Trophoblast cell (in vitro differentiated cells and primary cell): ENCODE results near the gene HRCT1.

Experiments used
- DNase-seq, 2 donors: peaks; one replicate each; pipeline ENCODE4 v3.0.0-alpha.2; 2016
- H2AFZ ChIP-seq: 2 replicates; pipeline ENCODE4 v1.6.1; 2013; ENCODE audit warnings: low read length, moderate library complexity, mild to moderate bottlenecking; ENCODE audit not compliant: insufficient read depth, poor library complexity
- H2AK5ac ChIP-seq: 2 replicates; pipeline ENCODE4 v1.6.1; 2013; ENCODE audit warnings: mild to moderate bottlenecking, low read length
- H2BK120ac ChIP-seq: 2 replicates; pipeline ENCODE4 v1.6.1; 2013; ENCODE audit warnings: low read length, mild to moderate bottlenecking, moderate library complexity; ENCODE audit not compliant: insufficient read depth, poor library complexity
- H2BK12ac ChIP-seq: 2 replicates; pipeline ENCODE4 v1.6.1; 2013; ENCODE audit warnings: mild to moderate bottlenecking, low read length, moderate library complexity
- H2BK5ac ChIP-seq: 2 replicates; pipeline ENCODE4 v1.6.1; 2013; ENCODE audit warnings: low read length, low read depth, moderate library complexity, mild to moderate bottlenecking; ENCODE audit not compliant: poor library complexity
- H3K14ac ChIP-seq: 2 replicates; pipeline ENCODE4 v1.6.1; 2013; ENCODE audit warnings: mild to moderate bottlenecking, low read length
- H3K18ac ChIP-seq: 2 replicates; pipeline ENCODE4 v1.6.1; 2013; ENCODE audit warnings: mild to moderate bottlenecking, low read length
- H3K23ac ChIP-seq: 2 replicates; pipeline ENCODE4 v1.6.1; 2013; ENCODE audit warnings: low read length
- H3K27ac ChIP-seq: 2 replicates; pipeline ENCODE4 v1.5.1; 2013; ENCODE audit warnings: low read depth, mild to moderate bottlenecking, inconsistent platforms, low read length, moderate library complexity
- H3K27me3 ChIP-seq: 2 replicates; pipeline ENCODE4 v1.6.1; 2013; ENCODE audit warnings: inconsistent platforms, mild to moderate bottlenecking, low read length, moderate library complexity; ENCODE audit not compliant: insufficient read depth
- H3K36me3 ChIP-seq, 2 experiments: 1 replicate in 1 of 2; 2 replicates in 1 of 2; pipeline ENCODE4 v1.6.1; 2013; ENCODE audit warnings: low read length in 2 of 2, mild to moderate bottlenecking in 2 of 2, moderate library complexity in 1 of 2; ENCODE audit not compliant: insufficient read depth in 2 of 2, control insufficient read depth in 1 of 2
- H3K4ac ChIP-seq: 2 replicates; pipeline ENCODE4 v1.6.1; 2013; ENCODE audit warnings: low read depth, mild to moderate bottlenecking, low read length, moderate library complexity
- H3K4me1 ChIP-seq, 2 experiments: 1 replicate in 1 of 2; 2 replicates in 1 of 2; pipeline ENCODE4 v1.6.1; 2013; ENCODE audit warnings: low read length in 2 of 2, mild to moderate bottlenecking in 2 of 2, moderate library complexity in 1 of 2; ENCODE audit not compliant: insufficient read depth in 2 of 2, control insufficient read depth in 1 of 2
- H3K4me2 ChIP-seq: 2 replicates; pipeline ENCODE4 v1.6.1; 2013; ENCODE audit warnings: inconsistent platforms, mild to moderate bottlenecking, low read length, moderate library complexity
- H3K4me3 ChIP-seq: 2 replicates; pipeline ENCODE4 v1.5.1; 2013; ENCODE audit warnings: mild to moderate bottlenecking, low read depth, low read length, inconsistent platforms
- H3K79me1 ChIP-seq: one replicate; pipeline ENCODE4 v1.6.1; 2013; ENCODE audit warnings: low read length
- H3K79me2 ChIP-seq: 2 replicates; pipeline ENCODE4 v1.6.1; 2013; ENCODE audit warnings: low read length, mild to moderate bottlenecking; ENCODE audit not compliant: control insufficient read depth, insufficient read depth, poor library complexity
- H3K9ac ChIP-seq: 2 replicates; pipeline ENCODE4 v1.6.1; 2013; ENCODE audit warnings: mild to moderate bottlenecking, low read length
- H3K9me3 ChIP-seq: 2 replicates; pipeline ENCODE4 v1.6.1; 2013; ENCODE audit warnings: low read depth, mild to moderate bottlenecking, control low read depth, inconsistent platforms, low read length; ENCODE audit not compliant: insufficient read depth
- H4K12ac ChIP-seq: 2 replicates; pipeline ENCODE4 v1.6.1; 2013; ENCODE audit warnings: low read depth, mild to moderate bottlenecking, low read length, moderate library complexity
- H4K8ac ChIP-seq: 2 replicates; pipeline ENCODE4 v1.6.1; 2013; ENCODE audit warnings: low read depth, mild to moderate bottlenecking, low read length, moderate library complexity
- H4K91ac ChIP-seq: one replicate; pipeline ENCODE4 v1.6.1; 2013; ENCODE audit warnings: low read depth, mild to moderate bottlenecking, low read length, moderate library complexity
- WGBS: extraction: QIAGEN DNeasy Blood & Tissue Kit; methylation state at CpG from one replicate; pipeline ENCODE4 v1.1.7; 2013; ENCODE audit warnings: missing lambda C conversion rate; ENCODE audit not compliant: insufficient read length, insufficient coverage; ENCODE audit errors: extremely low coverage; 5-methylcytosine and 5-hydroxymethylcytosine counted together

Gene HRCT1

DNA sequence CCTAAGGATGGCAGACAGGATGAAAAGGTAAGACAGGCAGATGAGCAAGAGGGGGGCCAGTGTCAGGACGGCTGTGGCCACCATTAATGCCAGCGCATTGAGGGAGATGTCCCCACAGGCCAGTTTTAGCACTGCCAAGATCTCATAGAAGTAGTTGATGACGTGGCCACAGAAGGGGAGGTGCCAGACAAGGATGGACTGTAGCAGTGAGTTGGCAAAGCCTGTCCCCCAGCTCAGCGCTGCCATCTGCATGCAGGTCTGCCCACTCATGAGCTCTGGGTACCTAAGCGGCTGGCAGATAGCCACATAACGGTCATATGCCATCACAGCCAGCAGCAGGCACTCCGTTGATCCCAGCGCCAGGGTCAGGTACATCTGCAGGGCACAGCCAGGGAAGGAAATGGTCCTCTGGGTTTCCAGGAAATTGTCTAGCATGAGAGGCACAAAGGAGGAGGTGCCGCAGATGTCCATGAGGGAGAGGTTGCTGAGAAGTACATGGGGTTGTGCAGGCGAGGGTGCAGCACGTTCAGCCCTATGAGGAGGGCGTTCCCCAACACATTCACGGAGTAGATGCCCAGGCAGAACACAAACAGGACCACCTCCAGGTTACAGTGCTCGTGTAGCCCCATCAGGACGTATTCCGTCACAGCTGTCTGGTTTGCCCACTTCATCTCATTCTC lies 46.6 kb upstream of the HRCT1 start:
- H3K23ac ChIP-seq: no peak overlapping the region
- no peaks in the 10 kb centered on the region for H3K36me3 ChIP-seq
- no peaks in the 10 kb centered on the region for H3K79me2 ChIP-seq
- DNase-seq: no peak
- H4K91ac ChIP-seq: no peak overlapping the region
- no peak overlapping the region for H3K14ac ChIP-seq
- H3K9ac ChIP-seq: no peak overlapping the region
- peaks cover 2% of the 10 kb centered on the region for H3K9me3 ChIP-seq
- H4K8ac ChIP-seq: no peak overlapping the region
- WGBS: no CpG with 5 or more reads among the region's 16 CpGs
- H3K4ac ChIP-seq: no peak overlapping the region
- H3K27me3 ChIP-seq: no peaks in the 10 kb centered on the region
- no peak overlapping the region for H4K12ac ChIP-seq
- no peak overlapping the region for H2AFZ ChIP-seq
- H3K18ac ChIP-seq: no peak overlapping the region
- no peak overlapping the region for H3K4me3 ChIP-seq
- H3K4me1 ChIP-seq: no peaks in the 10 kb centered on the region
- H3K27ac ChIP-seq: no peak overlapping the region
- no peak overlapping the region for H2BK12ac ChIP-seq
- H2BK120ac ChIP-seq: no peak overlapping the region
- no peak overlapping the region for H2BK5ac ChIP-seq
- H3K79me1 ChIP-seq: no peaks in the 10 kb centered on the region
- no peak overlapping the region for H2AK5ac ChIP-seq
- no peak overlapping the region for H3K4me2 ChIP-seq

DNA sequence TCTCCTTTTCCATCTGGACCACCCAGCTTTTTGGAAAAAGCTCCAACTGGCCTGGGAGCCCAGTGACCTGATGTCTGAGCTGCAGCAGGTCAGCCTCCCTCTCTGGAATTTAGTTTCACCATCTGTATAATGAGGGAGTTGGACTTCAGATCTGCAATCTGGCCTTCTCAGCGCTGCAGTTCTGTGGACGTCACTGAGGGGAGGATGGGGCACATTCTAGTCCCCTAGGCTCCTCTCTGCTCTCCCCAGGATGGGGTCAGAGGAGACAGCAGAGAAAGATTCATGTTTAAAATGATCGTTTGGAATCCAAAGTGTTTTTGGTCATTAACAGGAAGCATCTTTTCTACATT lies 46.0 kb upstream of the HRCT1 start:
- Histone ChIP-seq H3K4me2 (no peak overlapping the region), H2AFZ (no peak overlapping the region), H2AK5ac (no peak overlapping the region), H3K23ac (no peak overlapping the region), H2BK12ac (no peak overlapping the region), H3K14ac (no peak overlapping the region), H2BK120ac (no peak overlapping the region), H3K9ac (no peak overlapping the region), H3K4ac (no peak overlapping the region), H4K12ac (no peak overlapping the region), H4K8ac (no peak overlapping the region), H4K91ac (no peak overlapping the region), H3K79me2 (no peaks in the 10 kb centered on the region), H3K9me3 (peaks cover 2% of the 10 kb centered on the region), H2BK5ac (no peak overlapping the region), H3K4me1 (no peaks in the 10 kb centered on the region), H3K79me1 (no peaks in the 10 kb centered on the region), H3K27me3 (no peaks in the 10 kb centered on the region), H3K27ac (no peak overlapping the region), H3K18ac (no peak overlapping the region), H3K4me3 (no peak overlapping the region), H3K36me3 (no peaks in the 10 kb centered on the region)
- no peak for DNase-seq
- WGBS: no CpG with 5 or more reads among the region's 3 CpGs

DNA sequence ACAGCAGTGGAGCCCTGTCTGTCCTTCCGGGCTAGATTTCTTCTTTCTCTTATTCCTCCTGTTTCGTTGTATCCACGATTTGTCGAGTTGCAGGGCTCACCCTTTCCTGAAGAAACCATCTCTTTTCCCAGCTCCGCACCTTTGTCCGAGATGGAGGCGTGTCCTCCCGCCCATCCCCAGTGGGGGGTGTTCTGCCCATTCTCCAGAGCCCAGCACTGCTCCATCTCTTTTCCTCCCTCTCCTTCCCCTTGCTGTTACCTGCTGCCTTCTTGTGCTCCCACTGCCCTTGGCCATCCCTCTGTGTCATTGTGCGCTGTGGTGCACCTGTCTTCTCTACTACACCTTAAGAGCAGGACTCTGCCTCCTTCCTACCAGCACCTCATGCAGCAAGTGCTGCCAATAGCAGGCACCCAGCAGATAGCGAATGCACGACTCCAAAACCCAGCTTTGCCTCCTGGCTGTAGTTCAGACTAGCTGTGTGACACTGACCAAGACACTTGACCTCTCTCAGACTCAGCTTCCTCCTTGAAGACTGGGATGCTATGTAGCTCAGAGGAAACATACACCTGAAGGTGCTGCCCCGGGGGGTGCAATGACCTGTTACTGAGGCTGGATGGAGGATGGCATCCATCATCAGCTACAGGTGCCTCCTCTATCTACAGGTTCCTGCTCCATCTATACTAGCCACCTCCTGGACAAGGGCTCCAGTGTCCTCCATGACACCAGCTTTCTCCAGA lies 44.7 kb upstream of the HRCT1 start:
- Histone ChIP-seq H4K91ac (no peak overlapping the region), H3K79me2 (no peaks in the 10 kb centered on the region), H3K9ac (no peak overlapping the region), H3K36me3 (no peaks in the 10 kb centered on the region), H3K9me3 (peaks cover 2% of the 10 kb centered on the region), H3K4me1 (no peaks in the 10 kb centered on the region), H4K8ac (no peak overlapping the region), H2BK12ac (no peak overlapping the region), H3K23ac (no peak overlapping the region), H3K27ac (no peak overlapping the region), H2AFZ (no peak overlapping the region), H2BK5ac (no peak overlapping the region), H3K18ac (no peak overlapping the region), H4K12ac (no peak overlapping the region), H2BK120ac (no peak overlapping the region), H2AK5ac (no peak overlapping the region), H3K14ac (no peak overlapping the region), H3K79me1 (no peaks in the 10 kb centered on the region), H3K4ac (no peak overlapping the region), H3K4me3 (no peak overlapping the region), H3K27me3 (no peaks in the 10 kb centered on the region), H3K4me2 (no peak overlapping the region)
- DNase-seq: no peak
- WGBS: no CpG with 5 or more reads among the region's 12 CpGs

DNA sequence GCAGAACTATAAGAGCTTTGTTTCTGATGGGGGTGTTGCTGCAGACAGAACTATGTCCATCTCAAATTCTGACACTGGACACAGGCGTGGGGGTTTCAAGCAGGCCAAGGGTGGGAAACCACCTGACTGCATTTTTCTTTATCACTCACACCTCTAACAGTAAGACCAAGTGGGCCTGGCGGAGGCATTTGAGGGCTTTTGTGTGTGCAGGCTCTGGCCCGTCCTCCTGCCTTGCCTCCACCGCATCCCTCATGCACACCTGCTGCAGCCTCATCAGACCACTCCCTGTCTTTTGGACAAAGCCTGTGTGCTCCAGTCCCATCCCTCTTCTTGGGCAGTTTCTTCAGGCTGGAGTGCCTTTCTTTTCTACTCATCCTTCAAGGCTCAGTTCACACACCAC lies 43.7 kb upstream of the HRCT1 start:
- Histone ChIP-seq H3K4me2 (no peak overlapping the region), H2BK12ac (no peak overlapping the region), H2AK5ac (no peak overlapping the region), H3K36me3 (no peaks in the 10 kb centered on the region), H2BK5ac (no peak overlapping the region), H3K4me1 (no peaks in the 10 kb centered on the region), H4K8ac (no peak overlapping the region), H3K4me3 (no peak overlapping the region), H3K9me3 (peaks cover 2% of the 10 kb centered on the region), H3K23ac (no peak overlapping the region), H3K9ac (no peak overlapping the region), H3K27me3 (no peaks in the 10 kb centered on the region), H3K79me2 (no peaks in the 10 kb centered on the region), H4K12ac (no peak overlapping the region), H3K4ac (no peak overlapping the region), H4K91ac (no peak overlapping the region), H3K27ac (no peak overlapping the region), H2AFZ (no peak overlapping the region), H3K14ac (no peak overlapping the region), H3K79me1 (no peaks in the 10 kb centered on the region), H3K18ac (no peak overlapping the region), H2BK120ac (no peak overlapping the region)
- WGBS: no CpG with 5 or more reads among the region's 4 CpGs
- no peak for DNase-seq
